Measurements from ENCODE around the gene KIF21B.

The KIF21B gene

GRCh38 chr1:200998323-200998722, 25.2 kb downstream of the KIF21B start:
- DNase-seq: no peak

- no peak for DNase-seq
Measured at GRCh38 chr1:200992382-200993048, 31.0 kb downstream of the KIF21B start.

- peak in 35 of 58 donors; percentile 19 to 94 (median 62) for DNase-seq
Measured at GRCh38 chr1:200991097-200991614, 32.4 kb downstream of the KIF21B start.

DNA sequence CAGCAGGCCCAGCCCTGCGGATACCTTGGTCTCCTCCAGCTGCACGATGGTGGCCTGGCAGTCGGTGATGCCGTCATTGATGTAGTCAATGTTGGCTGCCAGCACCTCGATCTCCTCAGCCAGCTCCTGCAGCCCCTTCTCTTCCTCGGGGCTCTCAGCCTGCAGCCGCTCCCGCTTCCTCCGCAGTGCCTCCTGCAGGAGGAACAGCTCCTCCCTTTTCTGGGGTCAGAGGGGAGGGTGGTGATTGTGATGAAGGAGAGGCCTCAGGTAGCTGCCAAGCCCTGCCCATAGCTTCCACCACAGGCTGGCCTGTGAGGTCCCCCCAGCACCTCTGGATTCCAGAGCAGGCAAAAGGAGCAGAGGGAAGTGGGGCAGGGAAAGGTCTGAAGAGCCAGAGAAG, 33.4 kb downstream of the KIF21B start:
- no peak for DNase-seq

GRCh38 chr1:200989337-200989736, 34.2 kb downstream of the KIF21B start:
- no peak for DNase-seq

GRCh38 chr1:200988693-200989092, 34.8 kb downstream of the KIF21B start:
- DNase-seq: no peak

GRCh38 chr1:200985481-200985880, 38.0 kb downstream of the KIF21B start:
- no peak for DNase-seq

DNA sequence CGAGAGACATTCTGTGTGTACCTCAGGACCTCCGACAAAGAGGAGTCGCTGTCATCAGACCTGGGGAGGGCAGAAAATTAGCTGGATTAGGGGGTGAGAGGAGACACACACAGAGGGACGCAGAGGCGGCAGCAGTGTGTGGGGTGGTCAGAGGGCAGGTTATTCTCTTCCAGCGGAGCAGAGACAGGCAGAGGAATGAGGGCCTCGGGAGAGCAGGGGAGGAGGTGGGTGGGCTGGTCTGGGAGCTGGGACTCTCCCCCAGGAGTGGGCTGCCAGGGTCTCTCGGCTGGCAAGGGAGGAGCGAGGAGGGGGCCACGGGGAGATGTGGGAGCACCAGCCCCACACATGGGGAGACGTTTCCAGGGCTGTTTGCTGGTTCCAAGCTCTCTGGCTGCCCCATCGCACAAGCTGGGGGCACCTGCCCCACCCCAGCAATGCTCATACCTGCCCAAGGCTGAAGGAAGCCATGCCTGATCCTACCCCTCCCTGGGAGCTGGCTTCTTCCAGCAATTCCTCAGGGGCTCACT, 40.4 kb downstream of the KIF21B start:
- no peak for DNase-seq

DNA sequence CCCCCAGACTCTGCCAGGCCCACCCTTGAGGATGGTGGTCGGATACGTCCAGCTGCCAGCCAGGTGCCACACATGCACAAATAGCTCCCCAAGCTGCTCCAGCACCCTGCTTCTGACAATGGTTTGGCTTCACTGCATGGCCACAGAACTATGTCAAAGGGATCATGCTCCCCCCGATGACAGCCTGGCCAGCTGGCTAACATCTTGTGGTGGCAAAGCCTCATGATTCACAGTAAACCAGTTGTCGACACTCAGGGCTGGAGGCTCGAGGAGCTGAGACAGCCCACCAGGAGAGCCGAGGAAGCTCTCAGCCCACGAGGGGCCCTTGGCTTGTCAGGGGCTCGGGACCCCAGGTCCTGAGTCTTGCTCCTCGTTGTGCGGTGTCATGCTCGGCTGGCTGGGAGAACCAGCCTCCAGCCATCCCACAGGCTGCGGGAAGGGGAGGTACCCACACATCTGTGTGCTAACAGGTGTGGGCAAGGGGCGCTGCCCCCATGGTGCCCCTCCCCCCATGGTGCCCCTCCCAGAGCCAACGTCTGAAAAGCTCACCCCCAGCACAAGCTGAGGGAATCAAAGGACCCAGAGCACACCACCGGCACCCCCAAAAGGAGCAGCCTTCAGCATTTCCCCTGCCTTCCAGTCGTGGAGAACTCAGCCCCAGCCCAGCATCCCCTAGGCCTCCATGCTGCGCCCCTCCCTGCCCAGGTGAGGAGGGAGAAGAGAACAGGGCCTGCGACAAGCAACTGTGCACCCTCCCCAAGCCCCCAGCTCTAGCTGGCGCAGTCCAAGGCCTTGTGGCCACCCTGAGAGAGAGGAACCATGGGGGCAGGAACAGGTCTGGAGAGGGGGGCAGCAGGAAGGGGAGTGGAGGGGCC, 41.2 kb downstream of the KIF21B start:
- no peak for DNase-seq

- no peak for DNase-seq
Measured at GRCh38 chr1:200981278-200981677, 42.2 kb downstream of the KIF21B start.

DNA sequence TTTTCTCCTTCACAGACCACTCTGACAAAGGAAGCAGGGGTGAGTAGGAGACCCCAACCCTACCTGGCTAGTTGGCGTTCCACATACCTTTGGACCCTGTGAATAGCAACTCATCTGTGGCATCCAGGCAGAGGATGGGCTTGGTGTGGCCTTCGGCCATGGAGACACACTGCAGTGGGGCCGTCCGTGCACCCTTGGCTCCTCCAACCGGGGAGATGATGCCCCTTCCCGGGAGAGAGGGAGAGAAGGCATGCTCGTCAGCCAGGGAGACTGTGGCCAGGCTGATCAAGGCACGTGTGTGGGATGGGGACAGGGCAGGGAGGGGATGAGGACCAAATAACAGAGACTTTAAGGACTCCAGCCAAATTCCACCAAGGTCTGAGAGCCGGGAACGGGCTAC, 42.6 kb downstream of the KIF21B start:
- DNase-seq: no peak

- DNase-seq: no peak
Measured at GRCh38 chr1:200980452-200980772, 43.1 kb downstream of the KIF21B start.

DNA sequence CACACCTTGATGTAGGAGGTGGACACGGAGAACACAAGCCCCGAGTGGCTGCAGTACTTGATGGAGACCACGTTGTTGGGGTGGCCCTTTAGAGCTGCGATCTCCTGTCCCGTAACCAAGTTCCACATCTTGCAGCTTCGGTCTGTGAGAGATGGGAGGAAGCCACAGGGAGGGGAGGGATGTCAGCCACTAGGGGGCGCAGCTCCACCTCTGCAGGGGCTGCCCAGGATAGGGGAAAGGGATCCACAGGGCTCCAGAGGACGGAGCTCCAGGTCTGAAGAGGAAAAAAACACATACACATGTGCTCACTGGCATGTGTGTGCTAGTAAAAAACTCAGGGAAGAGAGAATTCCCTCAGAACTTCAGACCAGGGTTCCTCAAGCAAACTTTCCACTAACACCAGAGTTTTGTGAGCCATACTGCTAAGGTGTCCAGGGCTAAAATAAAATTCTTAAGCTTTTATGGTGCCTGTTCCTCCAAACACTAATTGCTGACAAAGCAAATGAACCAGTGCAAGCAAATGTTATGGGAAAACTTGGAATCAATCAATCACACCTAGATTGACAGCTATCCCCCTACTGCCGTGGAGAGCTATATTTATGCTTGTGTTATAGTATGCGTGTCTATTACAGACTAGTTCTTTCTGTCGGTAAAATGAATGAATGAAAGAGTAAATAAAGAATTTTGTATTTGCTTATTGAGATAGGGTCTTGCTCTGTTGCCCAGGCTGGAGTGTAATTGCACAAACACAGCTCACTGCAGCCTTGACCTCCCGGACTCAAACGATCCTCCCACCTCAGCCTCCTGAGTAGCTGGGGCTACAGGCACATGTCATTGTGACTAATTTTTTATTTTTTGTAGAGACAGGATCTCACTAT, 43.7 kb downstream of the KIF21B start:
- DNase-seq: peak in 1 of 58 donors; percentile 17

DNA sequence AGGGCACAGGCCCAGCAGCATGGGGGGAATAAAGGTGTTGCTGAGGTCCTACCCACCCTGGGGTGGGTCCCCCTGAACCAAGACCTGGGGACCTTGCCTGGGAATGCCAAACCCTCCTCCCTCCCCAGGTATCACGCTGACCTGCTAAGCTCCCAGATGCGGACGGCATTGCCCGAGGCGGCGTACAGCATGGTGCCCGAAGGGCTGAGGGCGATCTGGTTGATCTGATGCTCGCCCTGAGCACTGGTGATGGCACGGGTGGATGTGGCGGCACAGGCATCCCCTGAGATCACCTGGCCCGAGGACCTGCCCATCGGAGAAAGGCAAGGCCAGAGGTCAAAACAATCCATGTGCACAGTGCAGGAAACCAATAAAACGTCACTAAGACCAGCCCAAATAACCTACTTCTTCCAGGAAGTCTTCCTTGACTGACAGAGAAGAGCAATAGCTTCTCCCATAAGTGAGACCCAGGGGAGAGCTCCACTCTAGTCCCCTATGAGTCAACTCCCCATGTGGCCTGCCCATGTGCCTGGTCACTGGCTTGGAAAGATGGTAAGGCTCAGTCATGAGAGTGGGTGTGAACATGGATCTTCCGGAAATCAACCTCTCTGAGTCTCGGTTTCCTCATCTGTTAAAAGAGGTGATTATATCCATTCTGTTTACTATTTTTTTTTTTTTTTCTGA, 46.3 kb downstream of the KIF21B start:
- no peak for DNase-seq

GRCh38 chr1:200976634-200977033, 46.9 kb downstream of the KIF21B start:
- no peak for DNase-seq

GRCh38 chr1:200975458-200975857, 48.1 kb downstream of the KIF21B start:
- peak in 1 of 58 donors; percentile 41 for DNase-seq

DNA sequence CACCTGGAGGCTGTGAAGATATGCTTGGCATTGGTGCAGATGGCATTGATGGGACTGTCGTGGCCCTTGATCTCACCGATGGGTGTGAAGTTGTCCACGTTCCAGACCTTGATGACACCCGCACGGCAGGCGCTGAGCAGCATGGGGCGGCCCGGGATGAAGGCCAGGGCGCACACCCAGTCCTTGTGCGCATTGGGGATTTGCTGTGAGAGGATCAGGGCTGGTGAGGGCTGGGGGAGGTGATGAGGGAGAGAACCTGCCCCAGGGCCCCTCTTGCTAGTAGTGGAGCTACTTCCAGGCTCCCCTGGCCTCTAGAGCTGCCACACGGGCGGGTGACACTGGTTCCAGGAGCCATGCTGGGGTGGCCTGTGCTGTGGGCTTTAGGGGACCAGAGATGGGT, 48.8 kb downstream of the KIF21B start:
- no peak for DNase-seq

- peak in 6 of 58 donors; percentile 22 to 29 (median 26) for DNase-seq
Measured at GRCh38 chr1:200973937-200974657, 49.4 kb downstream of the KIF21B start.

DNA sequence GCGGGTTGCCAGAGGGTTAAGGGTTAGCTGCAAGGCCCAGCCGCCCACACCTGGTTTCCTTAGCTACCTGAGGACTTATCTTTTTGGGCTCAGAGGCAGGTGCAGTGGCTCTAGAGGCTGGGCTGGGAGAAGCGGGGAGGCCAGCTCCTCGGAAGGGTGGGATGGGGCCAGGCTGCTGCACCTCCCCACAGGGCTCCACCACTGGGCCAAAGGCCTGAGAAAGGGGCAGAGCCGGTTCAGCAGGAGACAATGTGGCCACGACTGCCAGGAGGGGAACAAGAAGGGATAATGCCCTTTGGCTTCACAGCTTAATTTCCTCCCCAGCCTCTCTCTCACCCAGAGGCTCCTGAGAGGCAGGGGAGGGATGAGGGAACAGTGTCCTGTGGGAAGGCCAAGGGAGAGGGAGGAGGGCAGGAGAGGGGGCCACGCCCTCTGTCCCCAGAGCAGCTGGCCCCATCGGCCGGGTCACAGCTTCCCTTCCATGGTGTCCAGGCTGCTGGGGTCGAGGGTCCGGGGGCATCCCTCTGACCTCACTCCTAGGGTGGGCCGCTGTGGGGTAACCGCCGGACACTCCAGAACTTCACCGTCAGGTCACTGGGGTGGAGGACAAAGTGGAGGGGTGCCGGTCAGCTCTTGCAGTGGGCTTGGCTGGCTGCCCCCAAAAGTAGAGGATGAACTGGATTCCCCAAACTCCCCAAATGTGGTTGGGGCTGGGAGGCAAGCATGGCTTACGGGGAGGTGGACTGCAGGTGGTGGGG, 50.4 kb downstream of the KIF21B start:
- no peak for DNase-seq

Data from anterior cingulate cortex (tissue), 58 donors.